Natural killer cell (primary cell): ENCODE results near the gene CEP152. TPM values are rescaled to one million over a fixed set of nuclear protein-coding genes. Genes with fewer than 3 reads are reported as not detected.

Source experiments
- ATAC-seq, 3 donors: fragments of 150-1000 bp in 2 of 3; fragments of 200-7000 bp in 1 of 3; cut with Tn5 transposase; 1 replicate in 1 of 3; 2 replicates in 2 of 3; pipeline ENCODE4 v1.10.0; 2021; ENCODE audit warnings: mild to moderate bottlenecking in 2 of 3, moderate library complexity in 2 of 3
- DNase-seq, 2 donors: peaks; one replicate each; pipeline versions ENCODE4 v3.0.0 to v3.0.0-alpha.2; 2013 to 2021; ENCODE audit warnings: mixed read lengths in 1 of 2
- H3K27ac ChIP-seq: one replicate; pipeline ENCODE4 v1.5.1; 2013; ENCODE audit warnings: mild to moderate bottlenecking, low read length
- H3K27me3 ChIP-seq: one replicate; pipeline ENCODE4 v1.6.1; 2013; ENCODE audit warnings: low read length; ENCODE audit not compliant: control insufficient read depth, insufficient read depth
- H3K36me3 ChIP-seq: one replicate; pipeline ENCODE4 v1.6.1; 2013; ENCODE audit warnings: low read length; ENCODE audit not compliant: control insufficient read depth, insufficient read depth
- H3K4me1 ChIP-seq: one replicate; pipeline ENCODE4 v1.6.1; 2013; ENCODE audit warnings: low read length; ENCODE audit not compliant: control insufficient read depth, insufficient read depth
- H3K4me3 ChIP-seq: one replicate; pipeline ENCODE4 v1.5.1; 2013; ENCODE audit warnings: low read length
- H3K9me3 ChIP-seq: one replicate; pipeline ENCODE4 v1.6.1; 2013; ENCODE audit warnings: low read length; ENCODE audit not compliant: control insufficient read depth, insufficient read depth
- H3K27ac Mint-ChIP-seq, 2 donors: one replicate each; pipeline ENCODE4 v1.8.0; 2022; ENCODE audit warnings: mild to moderate bottlenecking in 2 of 2, mixed read lengths in 2 of 2, moderate library complexity in 1 of 2
- H3K27me3 Mint-ChIP-seq, 2 donors: one replicate each; pipeline ENCODE4 v1.8.0; 2022; ENCODE audit warnings: low read depth in 2 of 2, mixed read lengths in 2 of 2
- H3K36me3 Mint-ChIP-seq: one replicate; pipeline ENCODE4 v1.8.0; 2022; ENCODE audit warnings: mixed read lengths
- H3K4me1 Mint-ChIP-seq, 2 donors: one replicate each; pipeline ENCODE4 v1.8.0; 2022; ENCODE audit warnings: mixed read lengths in 2 of 2
- H3K4me3 Mint-ChIP-seq: one replicate; pipeline ENCODE4 v1.8.0; 2022; ENCODE audit warnings: mild to moderate bottlenecking, moderate library complexity, mixed read lengths
- H3K9me3 Mint-ChIP-seq, 2 donors: one replicate each; pipeline ENCODE4 v1.8.0; 2022; ENCODE audit warnings: mixed read lengths in 2 of 2
- WGBS: methylation state at CpG from one replicate; pipeline ENCODE4 v1.1.7; 2013; ENCODE audit warnings: missing lambda C conversion rate; ENCODE audit not compliant: insufficient coverage; 5-methylcytosine and 5-hydroxymethylcytosine counted together
- intact Hi-C: fragments of 100-400 bp; cut with micrococcal nuclease; formaldehyde crosslinking; loops from one replicate; pipeline ENCODE4 v1.14.2; 2022
- total RNA-seq, 4 donors: library from RNA; stranded (reverse); fragments of 120-200 nt in 1 of 4; gene quantifications; one replicate each; pipeline versions ENCODE4 v1.2.3 to v1.2.4, GENCODE V29; 2013 to 2022
- TF ChIP-seq, protein P1 (sequence below): fragments of 200-600 bp; IDR thresholded peaks from one replicate; pipeline ENCODE4 v1.8.0; 2022; ENCODE audit warnings: antibody characterized with exemption

CEP152 gene
- total RNA-seq, 3 donors from 2014 or later (not counting 1 experiment from before 2014, with no cell fraction given): 7.2 to 11.4 (median 9.2) TPM

DNA sequence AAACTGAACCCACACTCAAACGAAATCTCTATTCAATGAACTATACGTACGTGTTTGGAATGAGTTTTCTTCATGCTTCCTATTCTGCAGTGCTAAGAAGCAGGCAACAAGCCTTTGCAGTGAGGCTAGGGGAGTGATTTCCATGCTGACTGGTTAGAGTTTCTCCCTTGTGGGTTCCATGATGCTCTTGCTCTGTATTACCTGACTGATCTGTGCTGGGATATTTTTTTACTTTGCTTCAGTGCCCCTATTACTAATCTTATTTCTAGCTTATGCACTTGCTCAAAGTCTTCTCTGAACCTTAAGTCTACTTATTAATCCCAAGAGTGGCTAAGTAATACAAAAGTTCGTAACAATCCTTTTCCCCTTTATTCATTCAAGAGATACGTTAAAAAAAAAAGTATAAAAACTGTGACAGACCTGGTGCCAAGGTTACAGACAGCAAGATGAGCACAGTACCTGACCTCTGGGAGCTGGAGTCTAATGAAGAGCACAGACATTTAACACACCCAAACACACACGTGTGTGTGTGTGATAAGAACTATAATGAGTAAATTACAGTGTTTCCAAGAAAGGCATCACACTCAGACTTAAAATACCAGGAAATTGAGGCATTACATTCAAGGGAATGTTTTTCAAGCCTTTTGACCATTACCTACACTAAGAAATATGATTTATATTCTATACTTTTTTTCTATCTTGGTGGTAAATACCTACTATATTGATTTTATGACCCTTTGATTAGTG lies 114.9 kb downstream of the CEP152 start:
- no peaks in the 10 kb centered on the region for H3K36me3 ChIP-seq
- H3K27me3 Mint-ChIP-seq: no peaks in the 10 kb centered on the region
- H3K4me1 Mint-ChIP-seq: no peaks in the 10 kb centered on the region
- 85% methylated on average over 4 of the region's 6 CpGs for WGBS
- TF ChIP-seq, protein P1, sequence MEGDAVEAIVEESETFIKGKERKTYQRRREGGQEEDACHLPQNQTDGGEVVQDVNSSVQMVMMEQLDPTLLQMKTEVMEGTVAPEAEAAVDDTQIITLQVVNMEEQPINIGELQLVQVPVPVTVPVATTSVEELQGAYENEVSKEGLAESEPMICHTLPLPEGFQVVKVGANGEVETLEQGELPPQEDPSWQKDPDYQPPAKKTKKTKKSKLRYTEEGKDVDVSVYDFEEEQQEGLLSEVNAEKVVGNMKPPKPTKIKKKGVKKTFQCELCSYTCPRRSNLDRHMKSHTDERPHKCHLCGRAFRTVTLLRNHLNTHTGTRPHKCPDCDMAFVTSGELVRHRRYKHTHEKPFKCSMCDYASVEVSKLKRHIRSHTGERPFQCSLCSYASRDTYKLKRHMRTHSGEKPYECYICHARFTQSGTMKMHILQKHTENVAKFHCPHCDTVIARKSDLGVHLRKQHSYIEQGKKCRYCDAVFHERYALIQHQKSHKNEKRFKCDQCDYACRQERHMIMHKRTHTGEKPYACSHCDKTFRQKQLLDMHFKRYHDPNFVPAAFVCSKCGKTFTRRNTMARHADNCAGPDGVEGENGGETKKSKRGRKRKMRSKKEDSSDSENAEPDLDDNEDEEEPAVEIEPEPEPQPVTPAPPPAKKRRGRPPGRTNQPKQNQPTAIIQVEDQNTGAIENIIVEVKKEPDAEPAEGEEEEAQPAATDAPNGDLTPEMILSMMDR: no peak
- intact Hi-C loops: no loop called here
- DNase-seq (no peak), ATAC-seq (no peak)
- no peaks in the 10 kb centered on the region for H3K4me1 ChIP-seq
- no peaks in the 10 kb centered on the region for H3K9me3 ChIP-seq
- no peak overlapping the region for H3K4me3 Mint-ChIP-seq
- H3K27ac ChIP-seq: no peak overlapping the region
- H3K36me3 Mint-ChIP-seq: no peaks in the 10 kb centered on the region
- no peaks in the 10 kb centered on the region for H3K27me3 ChIP-seq
- H3K4me3 ChIP-seq: no peak overlapping the region
- H3K9me3 Mint-ChIP-seq: no peaks in the 10 kb centered on the region
- no peak overlapping the region for H3K27ac Mint-ChIP-seq

DNA sequence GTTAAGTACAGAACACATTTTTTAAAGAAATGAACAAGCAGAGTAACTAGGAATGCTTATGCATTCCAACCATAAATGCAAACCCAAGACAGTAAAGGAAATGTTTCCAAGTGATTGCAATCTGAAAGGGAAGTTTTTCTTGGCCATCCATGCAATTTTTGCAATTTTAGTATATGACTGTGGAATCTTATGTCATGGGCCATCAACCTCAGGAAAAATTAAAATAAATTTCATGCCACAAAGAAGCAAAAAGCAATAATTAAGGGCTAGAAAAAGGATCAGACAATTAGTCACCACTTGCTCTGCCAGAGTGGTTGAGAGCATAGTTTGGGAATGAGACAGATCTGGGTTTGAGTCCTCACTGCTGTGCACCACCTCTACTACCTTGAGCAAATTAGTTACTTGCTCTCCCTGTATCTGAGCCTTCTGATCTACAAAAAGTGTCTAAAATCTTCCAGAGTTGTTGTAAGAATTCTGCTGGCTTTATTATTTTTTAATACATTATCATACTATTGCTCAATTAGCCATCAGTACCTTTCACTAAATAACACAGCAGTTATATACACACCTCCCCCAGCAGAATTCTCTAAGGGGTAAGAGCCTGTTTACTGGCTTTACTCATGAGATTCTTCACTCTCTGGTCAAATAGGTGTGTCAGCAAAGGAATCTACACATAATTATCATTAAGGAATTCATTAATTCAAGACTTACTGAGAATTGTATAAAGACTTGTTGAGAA lies 115.6 kb downstream of the CEP152 start:
- Mint-ChIP-seq H3K36me3 (no peaks in the 10 kb centered on the region), H3K9me3 (no peaks in the 10 kb centered on the region), H3K27me3 (no peaks in the 10 kb centered on the region), H3K27ac (no peak overlapping the region), H3K4me3 (no peak overlapping the region), H3K4me1 (no peaks in the 10 kb centered on the region)
- Histone ChIP-seq H3K9me3 (no peaks in the 10 kb centered on the region), H3K36me3 (no peaks in the 10 kb centered on the region), H3K27me3 (no peaks in the 10 kb centered on the region), H3K4me3 (no peak overlapping the region), H3K4me1 (no peaks in the 10 kb centered on the region), H3K27ac (no peak overlapping the region)
- intact Hi-C loops: no loop called here
- ATAC-seq: no peak
- DNase-seq: no peak
- TF ChIP-seq, protein P1: no peak

DNA sequence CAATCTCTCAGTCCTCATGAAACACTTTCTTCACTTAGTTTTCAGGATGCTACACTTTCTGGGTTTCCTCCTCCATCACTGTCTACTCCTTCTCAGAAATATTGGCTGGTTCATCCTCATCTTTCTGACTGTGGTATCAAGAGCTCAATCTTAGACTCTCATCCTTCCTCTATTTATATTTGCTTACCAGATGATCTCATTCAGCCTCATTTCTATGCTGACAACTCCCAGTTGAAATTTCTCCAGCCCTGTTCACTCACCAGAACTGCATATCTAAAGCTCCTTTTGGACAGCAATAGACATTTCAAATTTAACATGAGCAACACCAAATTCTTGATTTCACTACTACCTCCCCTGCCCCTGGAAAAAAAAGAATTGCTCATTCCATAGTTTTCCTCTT lies 117.4 kb downstream of the CEP152 start:
- Histone ChIP-seq H3K27ac (no peak overlapping the region), H3K4me1 (no peaks in the 10 kb centered on the region), H3K36me3 (no peaks in the 10 kb centered on the region), H3K27me3 (no peaks in the 10 kb centered on the region), H3K9me3 (no peaks in the 10 kb centered on the region), H3K4me3 (no peak overlapping the region)
- TF ChIP-seq, protein P1: no peak
- Mint-ChIP-seq H3K4me1 (no peaks in the 10 kb centered on the region), H3K4me3 (no peak overlapping the region), H3K9me3 (peaks cover 0 to 2% of the 10 kb centered on the region in 2 donors), H3K27ac (no peak overlapping the region), H3K36me3 (no peaks in the 10 kb centered on the region), H3K27me3 (no peaks in the 10 kb centered on the region)
- ATAC-seq (no peak), DNase-seq (no peak)
- intact Hi-C loops: no loop called here
